NCI-H1105 (cell line): ENCODE results near the gene LMAN2.

ENCODE experiments used
- DNase-seq: peaks from one replicate; lab custom pipeline; 2025; lab: John Stamatoyannopoulos, UW

LMAN2 gene

GRCh38 chr5:177351392-177352329 lies at the start of gene LMAN2:
Gene LMAN2 (minus strand): TSS chr5:177351668. CDS start chr5:177351647, 21 bp downstream.
- peak; percentile 79 for DNase-seq

- no peak for DNase-seq
These were observed 48.8 kb upstream of the LMAN2 start, which contains the start of gene PFN3 for GRCh38 chr5:177399997-177400868. Gene PFN3 (minus strand): TSS chr5:177400661. CDS start chr5:177400576, 85 bp downstream.

GRCh38 chr5:177397875-177398390 lies 46.5 kb upstream of the LMAN2 start:
- no peak for DNase-seq

DNA sequence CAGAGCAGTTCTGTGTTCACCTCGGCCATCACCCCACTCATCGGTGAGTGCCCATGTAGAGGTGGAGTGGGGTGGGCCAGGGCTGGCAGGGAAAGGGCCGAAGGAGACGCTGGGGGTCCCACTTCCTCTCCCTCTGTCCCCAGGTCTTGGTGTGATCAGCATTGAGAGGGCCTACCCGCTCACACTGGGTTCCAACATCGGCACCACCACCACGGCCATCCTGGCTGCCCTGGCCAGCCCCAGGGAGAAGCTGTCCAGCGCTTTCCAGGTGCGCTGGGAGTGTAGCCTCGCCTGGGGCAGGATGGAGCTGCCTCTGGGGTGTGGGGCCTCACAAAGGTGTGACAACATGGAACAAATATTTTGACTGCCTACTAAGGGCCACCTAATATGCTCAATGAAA lies 45.3 kb upstream of the LMAN2 start:
- no peak for DNase-seq

GRCh38 chr5:177396078-177396477 lies 44.6 kb upstream of the LMAN2 start:
- DNase-seq = no peak

DNA sequence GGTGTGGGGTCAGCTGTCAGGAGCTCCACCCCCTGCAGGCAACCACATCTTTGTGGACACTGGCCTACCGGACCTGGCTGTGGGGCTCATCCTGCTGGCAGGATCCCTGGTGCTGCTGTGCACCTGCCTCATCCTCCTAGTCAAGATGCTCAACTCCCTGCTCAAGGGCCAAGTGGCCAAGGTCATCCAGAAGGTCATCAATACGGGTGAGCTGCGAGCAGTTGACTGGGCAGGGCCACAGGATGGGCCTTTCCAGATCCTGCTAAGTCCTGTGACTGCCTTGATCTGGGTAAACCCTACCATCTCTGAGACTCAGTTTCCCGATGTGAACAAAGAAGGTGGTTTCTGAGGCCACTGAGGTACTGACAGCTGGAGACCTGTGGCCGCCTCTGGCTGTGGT lies 42.5 kb upstream of the LMAN2 start:
- no peak for DNase-seq

DNA sequence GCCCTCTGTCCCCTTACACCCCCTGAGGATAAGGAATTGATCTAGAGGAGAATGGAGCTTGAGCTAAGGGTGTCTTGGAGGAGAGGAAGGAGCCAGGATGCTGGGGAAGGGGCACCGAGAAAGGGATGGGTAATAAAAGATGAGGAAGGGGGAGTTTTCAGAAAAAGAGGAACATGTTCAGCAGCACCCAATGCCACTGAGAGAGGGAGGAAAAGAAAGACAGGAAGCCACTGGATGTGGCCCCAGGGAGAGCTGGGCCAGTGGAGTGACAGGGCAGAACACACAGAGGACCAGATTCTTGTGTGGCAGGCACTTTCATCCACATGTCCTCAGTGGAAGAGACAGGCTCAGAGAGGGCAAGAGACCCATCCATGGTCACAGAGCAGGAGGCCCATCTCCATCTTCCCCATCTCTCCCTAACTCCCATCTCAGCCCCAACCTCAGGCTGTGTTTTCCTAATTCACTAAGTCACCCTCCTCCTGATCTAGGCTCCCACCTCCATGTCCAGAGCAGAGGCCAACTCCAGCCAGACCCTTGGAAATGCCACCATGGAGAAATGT lies 41.8 kb upstream of the LMAN2 start:
- DNase-seq = no peak

DNA sequence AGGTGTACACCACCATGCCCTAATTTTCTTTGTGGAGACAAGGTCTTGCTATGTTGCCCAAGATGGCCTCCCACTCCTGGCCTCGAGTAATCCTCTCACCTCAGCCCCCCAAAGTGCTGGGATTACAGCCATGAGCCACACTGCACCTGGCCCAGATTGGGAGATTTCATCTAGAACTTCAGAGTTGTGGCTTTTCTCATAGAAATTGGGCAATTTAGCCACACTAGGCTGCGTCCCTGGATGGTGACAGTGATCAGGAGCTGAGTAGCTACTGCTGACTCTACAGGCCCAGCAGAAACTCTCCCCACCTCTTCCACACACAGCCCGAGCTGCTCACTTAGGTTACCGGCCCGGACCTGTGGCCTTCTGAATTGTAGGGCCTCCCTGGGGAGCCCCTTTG lies 41.3 kb upstream of the LMAN2 start:
- no peak for DNase-seq

DNA sequence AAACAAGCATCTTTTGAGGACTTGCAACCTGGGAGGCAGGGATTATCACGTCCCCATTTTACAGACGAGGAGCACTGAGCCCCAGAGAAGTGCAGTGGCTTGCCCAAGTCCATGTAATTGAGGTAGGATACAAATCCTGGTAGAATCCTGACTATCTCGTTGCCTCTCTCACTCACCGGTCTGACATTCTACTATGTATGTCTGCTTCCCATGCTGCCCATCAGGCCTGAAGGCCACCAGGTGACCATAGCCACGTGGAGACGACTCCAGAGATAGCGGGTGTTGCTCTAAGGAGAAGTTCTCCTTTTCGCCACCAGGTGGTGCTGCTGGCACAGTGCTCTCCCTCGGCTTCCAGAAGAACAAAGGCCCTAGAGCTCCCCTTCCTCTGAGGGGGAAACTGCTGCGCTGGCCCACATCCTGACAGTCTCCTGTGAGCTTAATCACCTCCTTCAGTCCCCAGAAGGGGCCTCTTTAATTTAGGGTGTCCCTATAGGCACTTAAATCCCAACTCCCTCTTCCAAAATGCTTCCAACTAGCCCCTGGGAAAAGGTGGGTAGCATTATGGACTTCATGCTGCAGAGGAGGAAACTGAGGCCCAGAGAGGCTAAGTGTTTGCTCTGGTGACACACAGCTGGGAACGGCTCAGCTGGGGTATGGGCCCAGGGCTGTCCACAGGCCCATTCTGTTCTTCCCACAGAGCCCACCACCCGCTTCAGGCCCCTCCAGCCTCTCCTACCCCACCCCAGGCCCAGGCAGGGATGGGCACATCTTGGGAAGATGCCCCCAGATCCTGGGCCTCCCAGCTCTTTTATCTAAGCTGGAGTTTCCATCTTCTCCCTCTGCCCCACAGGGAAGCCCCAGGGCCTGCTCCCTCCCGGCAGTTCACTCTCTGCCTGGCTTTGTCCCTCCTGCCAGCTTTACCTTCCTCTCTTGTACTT lies 39.2 kb upstream of the LMAN2 start:
- peak; percentile 57 for DNase-seq

DNA sequence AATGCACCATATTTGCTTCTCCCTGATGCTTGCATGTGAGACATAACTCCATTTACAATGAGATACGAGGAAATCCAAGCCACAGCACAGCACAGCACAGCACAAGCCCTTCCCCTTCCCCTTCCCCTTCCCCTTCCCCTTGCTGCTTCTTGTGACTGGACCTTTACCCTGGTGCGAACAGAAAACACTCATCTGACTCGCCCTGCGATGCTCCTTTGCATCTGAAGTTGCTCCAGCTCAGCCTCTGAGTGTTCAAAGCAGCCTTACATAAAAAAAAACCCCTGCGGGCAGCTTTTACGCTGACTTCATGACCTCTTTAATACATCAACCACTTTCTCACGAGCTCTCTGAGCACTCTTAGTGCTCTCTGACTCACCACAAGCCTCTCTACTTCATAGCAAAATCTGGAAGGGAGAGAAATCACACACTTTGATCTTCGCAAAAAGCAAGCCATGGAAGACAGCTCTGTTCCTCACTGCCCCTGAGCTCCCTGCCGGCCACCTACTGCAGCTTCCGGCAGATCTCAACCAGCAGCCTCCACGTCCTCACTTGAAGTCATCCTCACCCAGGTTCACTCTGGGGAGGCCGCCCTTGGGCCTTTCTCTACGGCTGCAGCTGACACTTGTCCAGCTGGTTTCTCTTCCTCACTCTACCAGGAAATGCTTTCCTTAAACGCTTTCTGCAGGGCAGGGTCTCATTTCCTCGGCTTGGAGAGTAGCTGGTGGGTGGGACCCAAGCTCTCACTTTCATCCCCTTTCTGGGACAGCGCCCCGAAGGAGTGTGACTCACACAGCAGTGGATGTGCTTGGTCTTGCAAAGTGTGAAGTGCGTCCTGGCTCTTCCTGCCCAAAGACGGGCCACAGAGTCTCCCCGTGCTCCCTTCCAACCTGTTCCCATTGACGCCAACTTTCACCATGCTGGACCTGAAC lies 38.0 kb upstream of the LMAN2 start:
- no peak for DNase-seq

- no peak for DNase-seq
These were observed 37.1 kb upstream of the LMAN2 start for GRCh38 chr5:177388521-177389052.

DNA sequence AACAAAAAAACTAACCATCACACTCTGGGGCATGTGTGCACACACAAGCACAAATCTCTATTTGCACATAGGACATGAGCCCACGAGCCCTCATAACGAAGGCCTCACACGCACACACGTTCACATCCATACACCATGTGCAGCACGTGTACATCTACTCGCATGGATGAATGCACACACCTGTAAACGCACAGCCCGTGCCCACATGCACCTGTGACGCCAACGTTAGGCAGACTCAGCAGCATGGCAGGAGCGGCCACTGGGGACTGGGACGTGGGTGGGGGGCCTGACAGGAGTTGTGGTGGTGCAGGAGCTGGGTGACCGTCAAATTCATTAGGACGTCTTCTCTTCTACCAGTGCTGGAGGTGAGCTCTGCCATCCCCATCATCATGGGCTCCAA lies 35.9 kb upstream of the LMAN2 start:
- no peak for DNase-seq

GRCh38 chr5:177386542-177386941 lies 35.1 kb upstream of the LMAN2 start:
- DNase-seq = no peak

- DNase-seq = no peak
These were observed 34.3 kb upstream of the LMAN2 start for GRCh38 chr5:177385720-177386119.

DNA sequence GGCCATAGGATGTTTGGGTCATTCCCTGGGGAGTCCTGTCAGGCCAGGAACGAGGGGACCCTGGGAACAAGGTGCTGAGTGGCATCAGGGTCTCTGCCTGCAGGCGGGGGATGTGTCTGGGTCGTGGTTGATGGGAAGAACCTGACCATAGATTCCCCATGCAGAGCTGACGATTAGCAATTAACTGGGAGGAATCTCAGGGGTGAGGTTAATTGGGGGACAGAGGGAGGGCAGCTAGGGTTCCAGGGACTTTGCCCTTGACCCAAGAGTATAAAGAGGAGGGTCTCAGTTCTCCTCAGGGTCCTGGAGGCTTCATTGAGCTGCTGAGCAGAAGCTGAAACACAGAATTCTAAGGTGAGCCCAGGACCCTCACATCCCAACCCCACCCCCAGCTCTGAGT lies 32.7 kb upstream of the LMAN2 start, which contains the start of gene SLC34A1:
Gene SLC34A1 (plus strand): TSS at position 301 of the 400 bp plus-strand sequence. CDS start 1,308 bp downstream, outside the sequence.
- DNase-seq = no peak

- no peak for DNase-seq
These were observed 31.7 kb upstream of the LMAN2 start for GRCh38 chr5:177383181-177383580.

DNA sequence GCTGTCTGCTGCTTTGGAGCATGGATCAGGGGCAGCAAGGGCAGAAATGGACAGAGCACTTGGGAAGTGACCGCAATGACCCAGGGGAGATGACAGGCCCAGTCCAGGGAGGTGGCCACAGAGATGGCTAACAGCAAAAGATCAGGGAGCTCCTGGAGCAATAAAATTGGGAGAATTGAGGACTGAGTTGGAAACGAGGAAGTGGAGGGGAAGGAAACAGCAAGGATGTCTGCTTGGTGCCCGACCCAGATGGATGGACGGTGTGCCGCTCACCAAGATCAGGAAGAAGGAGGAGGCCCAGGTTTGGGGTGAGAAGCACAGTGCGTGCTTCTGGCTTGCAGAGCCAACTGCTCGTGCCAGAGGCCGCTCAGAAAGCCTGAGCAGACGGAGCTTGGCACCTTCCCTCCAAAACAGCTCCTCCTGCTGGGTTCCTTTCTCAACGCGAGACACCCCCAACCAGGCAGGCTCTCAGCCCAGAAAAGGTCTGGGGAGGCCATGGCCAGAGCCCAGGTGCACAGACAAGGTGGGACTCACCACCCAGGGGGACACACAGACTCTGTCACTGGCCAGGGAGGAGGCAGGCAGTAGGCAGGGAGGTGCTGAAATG lies 31.1 kb upstream of the LMAN2 start:
- no peak for DNase-seq

GRCh38 chr5:177380805-177381126 lies 29.3 kb upstream of the LMAN2 start:
- DNase-seq = no peak
